ENCODE data around the gene EDAR.
A peak's percentile ranks its signal among the peaks of the same experiment; 100 is the strongest.

Gene EDAR

GRCh38 chr2:108923019-108923700, 65.9 kb downstream of the EDAR start:
- DNase-seq: no peak

- no peak for DNase-seq
Measured at GRCh38 chr2:108922141-108922915, 66.7 kb downstream of the EDAR start.

GRCh38 chr2:108921096-108922030, 67.7 kb downstream of the EDAR start:
- no peak for DNase-seq

GRCh38 chr2:108920686-108921085, 68.3 kb downstream of the EDAR start:
- DNase-seq: no peak

GRCh38 chr2:108919571-108920373, 69.2 kb downstream of the EDAR start:
- DNase-seq: no peak

GRCh38 chr2:108918941-108919341, 70.1 kb downstream of the EDAR start:
- DNase-seq: no peak

- DNase-seq: no peak
Measured at GRCh38 chr2:108918156-108918874, 70.7 kb downstream of the EDAR start.

- DNase-seq: no peak
Measured at GRCh38 chr2:108917526-108917925, 71.5 kb downstream of the EDAR start.

GRCh38 chr2:108916796-108917421, 72.1 kb downstream of the EDAR start:
- no peak for DNase-seq

- DNase-seq: peak; percentile 85
Measured at GRCh38 chr2:108916122-108916795, 72.8 kb downstream of the EDAR start.

- no peak for DNase-seq
Measured at GRCh38 chr2:108912629-108912902, 76.5 kb downstream of the EDAR start.

GRCh38 chr2:108911807-108912628, 77.0 kb downstream of the EDAR start:
- DNase-seq: peak; percentile 33

- no peak for DNase-seq
Measured at GRCh38 chr2:108911401-108911800, 77.6 kb downstream of the EDAR start.

- DNase-seq: no peak
Measured at GRCh38 chr2:108910541-108911396, 78.3 kb downstream of the EDAR start.

- DNase-seq: no peak
Measured at GRCh38 chr2:108910011-108910431, 79.0 kb downstream of the EDAR start.

- DNase-seq: no peak
Measured at GRCh38 chr2:108909275-108909823, 79.7 kb downstream of the EDAR start.

- DNase-seq: no peak
Measured at GRCh38 chr2:108908713-108909070, 80.3 kb downstream of the EDAR start.

- DNase-seq: peak; percentile 64
Measured at GRCh38 chr2:108907822-108908712, 81.0 kb downstream of the EDAR start.

All from COR-L47 (cell line).